Gastrocnemius medialis (tissue), 4 donors: ENCODE data around the gene NKTR. TPM values are rescaled to one million over a fixed set of nuclear protein-coding genes. Genes with fewer than 3 reads are reported as not detected.

ENCODE experiments used
- ATAC-seq, 2 donors: fragments of 150-250 bp; one replicate each; pipeline ENCODE4 v1.9.1; 2016
- DNase-seq, 2 donors: peaks; one replicate each; pipeline ENCODE4 v3.0.0-alpha.2; 2019
- H3K27ac ChIP-seq, 4 donors: fragments of 200-600 bp; sonication (generic); 1 replicate in 1 of 4; 2 replicates in 3 of 4; pipeline ENCODE4 v1.5.1; 2016 to 2018; ENCODE audit warnings: mild to moderate bottlenecking in 2 of 4, moderate library complexity in 1 of 4
- H3K27me3 ChIP-seq, 3 donors: fragments of 200-600 bp; sonication (generic) in 2 of 3; 1 replicate in 1 of 3; 2 replicates in 2 of 3; pipeline versions ENCODE4 v1.5.1 to v1.6.0; 2016 to 2019; ENCODE audit warnings: mild to moderate bottlenecking in 1 of 3, moderate library complexity in 1 of 3
- H3K36me3 ChIP-seq, 2 donors: fragments of 200-600 bp; sonication (generic) in 1 of 2; one replicate each; pipeline ENCODE4 v1.5.1; 2017 to 2018
- H3K4me1 ChIP-seq, 2 donors: fragments of 200-600 bp; sonication (generic) in 1 of 2; one replicate each; pipeline ENCODE4 v1.5.1; 2016 to 2017; ENCODE audit warnings: mild to moderate bottlenecking in 2 of 2
- H3K4me3 ChIP-seq, 4 donors: fragments of 200-600 bp; sonication (generic) in 3 of 4; 1 replicate in 1 of 4; 2 replicates in 3 of 4; pipeline ENCODE4 v1.5.1; 2016 to 2019; ENCODE audit warnings: mild to moderate bottlenecking in 2 of 4
- H3K9me3 ChIP-seq, 3 donors: fragments of 200-600 bp; sonication (generic) in 2 of 3; 1 replicate in 1 of 3; 2 replicates in 2 of 3; pipeline ENCODE4 v1.5.1; 2016 to 2019
- POLR2A ChIP-seq, 2 donors: fragments of 450-650 bp; IDR thresholded peaks; one replicate each; pipeline ENCODE4 v1.6.1; 2017; ENCODE audit warnings: antibody characterized with exemption in 2 of 2, mild to moderate bottlenecking in 2 of 2, moderate library complexity in 2 of 2
- in situ Hi-C, 4 donors: fragments of 200-750 bp; cut with MboI; loops; one replicate each; pipeline versions ENCODE4 v1.15.0 to v1.8.0; 2017; ENCODE audit warnings: low sequenced_read_pairs in 4 of 4
- intact Hi-C: fragments of 100-400 bp; cut with DNase I; formaldehyde crosslinking; loops from one replicate; pipeline ENCODE4 v1.15.1; 2023; ENCODE audit warnings: low total_unique reads
- total RNA-seq, 4 donors: library from RNA; depleted of rRNA; stranded (reverse); fragments of >200 nt; gene quantifications; one replicate each; pipeline versions ENCODE4 v1.1.0 to v1.2.3, GENCODE V29; 2016
- TF ChIP-seq, protein P1 (sequence below), 5 experiments: fragments of 450-650 bp in 3 of 5; fragments of 200-600 bp in 2 of 5; sonication (generic) in 2 of 5; IDR thresholded peaks in 4 of 5; conservative IDR thresholded peaks in 1 of 5; 1 replicate in 4 of 5; 2 replicates in 1 of 5; pipeline ENCODE4 v1.5.1; 2016 to 2019; ENCODE audit warnings: antibody characterized with exemption in 5 of 5, mild to moderate bottlenecking in 3 of 5, moderate library complexity in 3 of 5

NKTR gene
- total RNA-seq, 4 donors from 2014 or later, result 10.0 to 56.6 (median 13.6) TPM

DNA sequence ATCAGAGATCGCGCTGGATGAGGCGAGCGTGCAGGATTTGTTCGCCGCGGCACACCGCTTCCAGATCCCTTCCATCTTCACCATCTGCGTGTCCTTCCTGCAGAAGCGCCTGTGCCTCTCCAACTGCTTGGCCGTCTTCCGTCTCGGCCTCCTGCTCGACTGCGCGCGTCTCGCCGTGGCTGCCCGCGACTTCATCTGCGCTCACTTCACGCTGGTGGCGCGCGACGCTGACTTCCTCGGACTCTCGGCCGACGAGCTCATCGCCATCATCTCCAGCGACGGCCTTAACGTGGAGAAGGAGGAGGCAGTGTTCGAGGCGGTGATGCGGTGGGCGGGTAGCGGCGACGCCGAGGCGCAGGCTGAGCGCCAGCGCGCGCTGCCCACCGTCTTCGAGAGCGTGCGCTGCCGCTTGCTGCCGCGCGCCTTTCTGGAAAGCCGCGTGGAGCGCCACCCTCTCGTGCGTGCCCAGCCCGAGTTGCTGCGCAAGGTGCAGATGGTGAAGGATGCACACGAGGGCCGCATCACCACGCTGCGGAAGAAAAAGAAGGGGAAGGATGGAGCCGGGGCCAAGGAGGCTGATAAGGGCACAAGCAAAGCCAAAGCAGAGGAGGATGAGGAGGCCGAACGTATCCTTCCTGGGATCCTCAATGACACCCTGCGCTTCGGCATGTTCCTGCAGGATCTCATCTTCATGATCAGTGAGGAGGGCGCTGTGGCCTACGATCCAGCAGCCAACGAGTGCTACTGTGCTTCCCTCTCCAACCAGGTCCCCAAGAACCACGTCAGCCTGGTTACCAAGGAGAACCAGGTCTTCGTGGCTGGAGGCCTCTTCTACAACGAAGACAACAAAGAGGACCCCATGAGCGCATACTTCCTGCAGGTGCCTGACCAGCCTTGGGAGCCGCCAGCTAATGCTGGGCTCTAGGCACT lies 85.7 kb downstream of the NKTR start:
- Histone ChIP-seq H3K9me3 (no peaks in the 10 kb centered on the region), H3K36me3 (peaks cover 0 to 29% of the 10 kb centered on the region in 2 donors), H3K27ac (peak overlapping the region; percentile 94 to 100 (median 99)), H3K4me3 (peak overlapping the region; percentile 61 to 82 (median 70)), H3K27me3 (no peaks in the 10 kb centered on the region), H3K4me1 (peaks cover 42 to 57% of the 10 kb centered on the region in 2 donors)
- in situ Hi-C loops, result no loop called here
- no peak for TF ChIP-seq POLR2A (IDR thresholded peaks at IDR 0.05)
- TF ChIP-seq, protein P1, sequence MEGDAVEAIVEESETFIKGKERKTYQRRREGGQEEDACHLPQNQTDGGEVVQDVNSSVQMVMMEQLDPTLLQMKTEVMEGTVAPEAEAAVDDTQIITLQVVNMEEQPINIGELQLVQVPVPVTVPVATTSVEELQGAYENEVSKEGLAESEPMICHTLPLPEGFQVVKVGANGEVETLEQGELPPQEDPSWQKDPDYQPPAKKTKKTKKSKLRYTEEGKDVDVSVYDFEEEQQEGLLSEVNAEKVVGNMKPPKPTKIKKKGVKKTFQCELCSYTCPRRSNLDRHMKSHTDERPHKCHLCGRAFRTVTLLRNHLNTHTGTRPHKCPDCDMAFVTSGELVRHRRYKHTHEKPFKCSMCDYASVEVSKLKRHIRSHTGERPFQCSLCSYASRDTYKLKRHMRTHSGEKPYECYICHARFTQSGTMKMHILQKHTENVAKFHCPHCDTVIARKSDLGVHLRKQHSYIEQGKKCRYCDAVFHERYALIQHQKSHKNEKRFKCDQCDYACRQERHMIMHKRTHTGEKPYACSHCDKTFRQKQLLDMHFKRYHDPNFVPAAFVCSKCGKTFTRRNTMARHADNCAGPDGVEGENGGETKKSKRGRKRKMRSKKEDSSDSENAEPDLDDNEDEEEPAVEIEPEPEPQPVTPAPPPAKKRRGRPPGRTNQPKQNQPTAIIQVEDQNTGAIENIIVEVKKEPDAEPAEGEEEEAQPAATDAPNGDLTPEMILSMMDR (IDR thresholded peaks at IDR 0.05 in 4 of 5, conservative IDR thresholded peaks at IDR 0.05 in 1 of 5), result no peak
- DNase-seq (peak in 1 of 2 donors; percentile 50), ATAC-seq (no peak)
- intact Hi-C loops, result loop anchor here (1.0 to 2.0 kb wide), 3 partner anchors 15 to 54 kb away; no protein-coding TSS in a partner anchor

DNA sequence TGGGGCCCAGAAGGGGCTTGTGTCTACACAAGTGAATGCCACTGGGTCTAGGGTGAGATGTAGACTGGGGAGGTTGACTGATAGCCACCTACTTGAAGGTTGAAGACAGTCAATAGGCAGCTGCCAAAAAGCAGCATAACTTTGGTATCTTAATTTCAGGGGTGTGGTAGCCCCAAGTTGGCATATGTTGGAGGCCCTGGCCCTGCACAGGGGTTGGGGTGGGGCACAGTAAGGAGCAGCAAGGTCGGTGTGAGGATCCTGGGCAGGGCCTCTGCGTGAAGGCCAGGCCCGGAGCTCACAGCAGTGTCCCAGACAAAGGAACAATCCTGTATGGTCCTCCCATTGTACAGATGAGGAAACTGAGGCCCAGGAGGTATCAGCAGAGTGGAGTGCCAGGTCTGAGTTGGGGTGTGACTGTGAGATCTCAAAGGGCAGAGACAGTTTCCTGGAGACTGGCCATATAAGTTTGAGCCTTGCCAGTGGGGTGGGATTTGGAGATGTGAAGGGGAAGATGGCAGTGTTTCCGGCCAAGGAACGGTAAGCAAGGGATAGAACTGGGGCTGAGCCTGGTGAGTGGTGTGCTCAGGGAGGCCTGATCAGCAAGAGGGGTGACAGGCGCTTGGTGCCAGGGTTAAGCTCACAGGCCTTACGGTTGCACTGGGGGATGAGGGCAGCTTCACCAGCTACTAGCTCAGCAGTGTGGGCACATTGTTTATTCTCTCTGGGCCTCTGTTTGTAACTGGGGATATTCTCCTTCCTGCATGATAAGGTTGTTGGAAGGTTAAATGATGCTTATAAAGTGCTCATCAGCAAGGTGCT lies 86.6 kb downstream of the NKTR start:
- peak in 1 of 2 donors; percentile 9 for TF ChIP-seq POLR2A (IDR thresholded peaks at IDR 0.05)
- TF ChIP-seq, protein P1 (IDR thresholded peaks at IDR 0.05 in 4 of 5, conservative IDR thresholded peaks at IDR 0.05 in 1 of 5), result no peak
- Histone ChIP-seq H3K27ac (peak overlapping the region; percentile 94 to 100 (median 99)), H3K27me3 (no peaks in the 10 kb centered on the region), H3K4me1 (peaks cover 44 to 57% of the 10 kb centered on the region in 2 donors), H3K4me3 (peak overlapping the region; percentile 61 to 82 (median 70)), H3K36me3 (peaks cover 0 to 38% of the 10 kb centered on the region in 2 donors), H3K9me3 (no peaks in the 10 kb centered on the region)
- ATAC-seq, result no peak
- DNase-seq, result peak in 1 of 2 donors; percentile 27
- intact Hi-C loops, result no loop called here
- in situ Hi-C loops, result no loop called here

DNA sequence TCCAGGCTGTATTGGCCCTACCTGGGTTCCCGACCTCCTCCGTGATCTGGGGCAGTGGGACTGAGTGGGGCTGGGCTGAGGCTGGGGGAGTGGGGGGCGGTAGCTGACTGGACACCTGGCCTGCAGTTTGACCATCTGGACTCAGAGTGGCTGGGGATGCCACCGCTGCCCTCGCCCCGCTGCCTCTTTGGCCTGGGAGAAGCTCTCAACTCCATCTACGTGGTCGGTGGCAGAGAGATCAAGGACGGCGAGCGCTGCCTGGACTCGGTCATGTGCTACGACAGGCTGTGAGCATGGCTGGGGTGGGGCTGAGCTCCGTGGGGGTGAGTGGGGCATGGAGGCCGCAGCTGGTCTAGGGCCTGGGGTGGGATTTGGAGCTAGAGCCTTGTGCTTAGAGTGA lies 87.5 kb downstream of the NKTR start:
- intact Hi-C loops (no loop called here), in situ Hi-C loops (no loop called here)
- TF ChIP-seq POLR2A (IDR thresholded peaks at IDR 0.05), result peak; percentile 7 to 47
- TF ChIP-seq, protein P1 (IDR thresholded peaks at IDR 0.05 in 4 of 5, conservative IDR thresholded peaks at IDR 0.05 in 1 of 5), result no peak
- Histone ChIP-seq H3K27me3 (no peaks in the 10 kb centered on the region), H3K4me3 (peak overlapping the region; percentile 61 to 82 (median 70)), H3K4me1 (peaks cover 38 to 52% of the 10 kb centered on the region in 2 donors), H3K27ac (peak overlapping the region; percentile 94 to 100 (median 99)), H3K9me3 (no peaks in the 10 kb centered on the region), H3K36me3 (peaks cover 0 to 41% of the 10 kb centered on the region in 2 donors)
- DNase-seq, result peak; percentile 55 to 69
- ATAC-seq, result no peak

DNA sequence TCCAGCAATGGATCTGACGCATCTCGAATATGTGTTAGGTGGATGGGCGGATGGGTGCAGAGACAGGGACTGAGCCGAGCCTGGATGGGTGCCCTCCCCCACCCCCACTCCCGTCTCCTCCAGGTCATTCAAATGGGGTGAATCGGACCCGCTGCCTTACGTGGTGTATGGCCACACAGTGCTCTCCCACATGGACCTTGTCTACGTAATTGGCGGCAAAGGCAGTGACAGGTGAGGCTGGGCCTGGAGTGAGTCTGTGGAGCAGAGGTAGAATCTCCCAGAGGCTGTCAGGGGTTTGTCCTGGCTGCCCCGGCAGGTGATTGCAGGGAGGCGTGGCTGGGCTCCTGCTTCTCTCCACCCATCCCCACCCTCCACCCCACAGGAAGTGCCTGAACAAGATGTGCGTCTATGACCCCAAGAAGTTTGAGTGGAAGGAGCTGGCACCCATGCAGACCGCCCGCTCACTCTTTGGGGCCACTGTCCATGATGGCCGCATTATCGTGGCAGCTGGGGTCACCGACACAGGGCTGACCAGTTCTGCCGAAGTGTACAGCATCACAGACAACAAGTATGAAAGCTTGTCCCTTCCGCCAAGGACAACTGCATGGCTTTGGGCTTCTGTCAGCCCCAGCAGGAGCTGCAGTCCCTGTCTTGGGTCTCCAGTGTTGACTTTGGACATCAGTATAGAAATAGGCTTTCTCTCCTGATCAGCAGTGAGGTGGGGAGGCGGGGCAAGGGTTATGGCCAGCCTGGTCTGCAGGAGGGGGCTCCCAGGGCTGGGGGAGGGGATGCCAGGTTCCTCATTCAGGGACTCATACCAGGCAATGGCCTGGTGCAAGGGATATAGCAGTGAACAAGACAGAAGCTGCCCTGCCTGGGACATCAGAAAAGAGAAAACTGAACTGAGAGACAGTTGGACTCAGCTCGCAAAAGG lies 88.3 kb downstream of the NKTR start:
- ATAC-seq (no peak), DNase-seq (peak in 1 of 2 donors; percentile 54)
- TF ChIP-seq POLR2A (IDR thresholded peaks at IDR 0.05), result peak in 1 of 2 donors; percentile 45
- TF ChIP-seq, protein P1 (IDR thresholded peaks at IDR 0.05 in 4 of 5, conservative IDR thresholded peaks at IDR 0.05 in 1 of 5), result no peak
- Histone ChIP-seq H3K4me1 (peaks cover 33 to 46% of the 10 kb centered on the region in 2 donors), H3K9me3 (no peaks in the 10 kb centered on the region), H3K36me3 (peaks cover 0 to 41% of the 10 kb centered on the region in 2 donors), H3K27ac (peak overlapping the region; percentile 94 to 100 (median 99)), H3K4me3 (peak overlapping the region; percentile 61 to 82 (median 70)), H3K27me3 (no peaks in the 10 kb centered on the region)
- in situ Hi-C loops (no loop called here), intact Hi-C loops (no loop called here)
